Panc1 (cell line): ENCODE results near the gene LUC7L2.

Source experiments
- CTCF ChIP-seq: fragments of 450-650 bp; IDR thresholded peaks from 2 replicates; pipeline ENCODE4 v1.5.1; 2017; ENCODE audit warnings: mild to moderate bottlenecking
- POLR2AphosphoS5 ChIP-seq: IDR thresholded peaks from 2 replicates; pipeline ENCODE4 v1.6.1; 2012; ENCODE audit warnings: mild to moderate bottlenecking, low read depth, low read length, moderate library complexity
- SIN3A ChIP-seq: IDR thresholded peaks from 2 replicates; pipeline ENCODE4 v1.6.1; 2012; ENCODE audit warnings: low read depth, mild to moderate bottlenecking, low read length, moderate library complexity, borderline replicate concordance; ENCODE audit not compliant: insufficient read depth
- TCF7L2 ChIP-seq: IDR thresholded peaks from 2 replicates; pipeline ENCODE4 v1.6.1; 2011; ENCODE audit warnings: mild to moderate bottlenecking, low read depth, low read length, inconsistent platforms
- TF ChIP-seq, protein P1 (sequence below), 2 experiments: IDR thresholded peaks; 2 replicates each; pipeline ENCODE4 v1.6.1; 2011 to 2012; ENCODE audit warnings: low read depth in 2 of 2, control low read depth in 1 of 2, low read length in 1 of 2, mild to moderate bottlenecking in 1 of 2, moderate library complexity in 1 of 2; ENCODE audit not compliant: insufficient read depth in 1 of 2

GRCh38 chr7:139339025-139339424 is 20.7 kb upstream of the LUC7L2 start:
- no peak for TF ChIP-seq POLR2AphosphoS5
- TF ChIP-seq CTCF = no peak
- TF ChIP-seq, protein P1, sequence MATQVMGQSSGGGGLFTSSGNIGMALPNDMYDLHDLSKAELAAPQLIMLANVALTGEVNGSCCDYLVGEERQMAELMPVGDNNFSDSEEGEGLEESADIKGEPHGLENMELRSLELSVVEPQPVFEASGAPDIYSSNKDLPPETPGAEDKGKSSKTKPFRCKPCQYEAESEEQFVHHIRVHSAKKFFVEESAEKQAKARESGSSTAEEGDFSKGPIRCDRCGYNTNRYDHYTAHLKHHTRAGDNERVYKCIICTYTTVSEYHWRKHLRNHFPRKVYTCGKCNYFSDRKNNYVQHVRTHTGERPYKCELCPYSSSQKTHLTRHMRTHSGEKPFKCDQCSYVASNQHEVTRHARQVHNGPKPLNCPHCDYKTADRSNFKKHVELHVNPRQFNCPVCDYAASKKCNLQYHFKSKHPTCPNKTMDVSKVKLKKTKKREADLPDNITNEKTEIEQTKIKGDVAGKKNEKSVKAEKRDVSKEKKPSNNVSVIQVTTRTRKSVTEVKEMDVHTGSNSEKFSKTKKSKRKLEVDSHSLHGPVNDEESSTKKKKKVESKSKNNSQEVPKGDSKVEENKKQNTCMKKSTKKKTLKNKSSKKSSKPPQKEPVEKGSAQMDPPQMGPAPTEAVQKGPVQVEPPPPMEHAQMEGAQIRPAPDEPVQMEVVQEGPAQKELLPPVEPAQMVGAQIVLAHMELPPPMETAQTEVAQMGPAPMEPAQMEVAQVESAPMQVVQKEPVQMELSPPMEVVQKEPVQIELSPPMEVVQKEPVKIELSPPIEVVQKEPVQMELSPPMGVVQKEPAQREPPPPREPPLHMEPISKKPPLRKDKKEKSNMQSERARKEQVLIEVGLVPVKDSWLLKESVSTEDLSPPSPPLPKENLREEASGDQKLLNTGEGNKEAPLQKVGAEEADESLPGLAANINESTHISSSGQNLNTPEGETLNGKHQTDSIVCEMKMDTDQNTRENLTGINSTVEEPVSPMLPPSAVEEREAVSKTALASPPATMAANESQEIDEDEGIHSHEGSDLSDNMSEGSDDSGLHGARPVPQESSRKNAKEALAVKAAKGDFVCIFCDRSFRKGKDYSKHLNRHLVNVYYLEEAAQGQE (IDR thresholded peaks at IDR 0.05; ENCODE audit: insufficient read depth in 1 of 2, low read depth in 2 of 2, low read length in 1 of 2) = no peak
- TF ChIP-seq SIN3A = no peak
- TF ChIP-seq TCF7L2 = no peak
